Stimulated activated memory B cell treated with anti-CD40 and anti-IgM and Interleukin-4, amounts not matched to agents 10 μg/mL and 1 μg/mL and 100 μg/mL, for 72 hours (primary cell): ENCODE results near the gene RGS7BP.
"Not testable (repeated sequence)": the region's sequence is repeated elsewhere in the genome, so short reads cannot be mapped to it uniquely, and the experiment has no call there.

Source experiments
- ATAC-seq: fragments of 150-1000 bp; cut with Tn5 transposase; 2 replicates; pipeline ENCODE4 v1.10.0; 2021
- H3K27ac Mint-ChIP-seq: one replicate; pipeline ENCODE4 v1.8.0; 2022; ENCODE audit warnings: mild to moderate bottlenecking, mixed read lengths
- H3K27me3 Mint-ChIP-seq: one replicate; pipeline ENCODE4 v1.8.0; 2022; ENCODE audit warnings: mixed read lengths
- H3K36me3 Mint-ChIP-seq: one replicate; pipeline ENCODE4 v1.8.0; 2022; ENCODE audit warnings: mixed read lengths
- H3K4me1 Mint-ChIP-seq: one replicate; pipeline ENCODE4 v1.8.0; 2022; ENCODE audit warnings: mixed read lengths
- H3K4me3 Mint-ChIP-seq: one replicate; pipeline ENCODE4 v1.8.0; 2022; ENCODE audit warnings: mild to moderate bottlenecking, moderate library complexity, mixed read lengths
- H3K9me3 Mint-ChIP-seq: one replicate; pipeline ENCODE4 v1.8.0; 2022; ENCODE audit warnings: mixed read lengths

The RGS7BP gene

GRCh38 chr5:64519263-64519662 is 13.4 kb downstream of the RGS7BP start:
- Mint-ChIP-seq H3K27ac (no peak overlapping the region), H3K27me3 (no peaks in the 10 kb centered on the region), H3K9me3 (no peaks in the 10 kb centered on the region), H3K4me3 (no peak overlapping the region), H3K4me1 (no peaks in the 10 kb centered on the region), H3K36me3 (no peaks in the 10 kb centered on the region)
- ATAC-seq: no peak

GRCh38 chr5:64526734-64527439 is 21.1 kb downstream of the RGS7BP start:
- no peaks in the 10 kb centered on the region for H3K9me3 Mint-ChIP-seq
- H3K27me3 Mint-ChIP-seq: no peaks in the 10 kb centered on the region
- H3K4me1 Mint-ChIP-seq: no peaks in the 10 kb centered on the region
- H3K27ac Mint-ChIP-seq: no peak overlapping the region
- no peak for ATAC-seq
- H3K4me3 Mint-ChIP-seq: no peak overlapping the region
- H3K36me3 Mint-ChIP-seq: no peaks in the 10 kb centered on the region

- no peak overlapping the region for H3K27ac Mint-ChIP-seq
- H3K4me3 Mint-ChIP-seq: no peak overlapping the region
- H3K9me3 Mint-ChIP-seq: no peaks in the 10 kb centered on the region
- no peak for ATAC-seq
- H3K36me3 Mint-ChIP-seq: no peaks in the 10 kb centered on the region
- H3K27me3 Mint-ChIP-seq: no peaks in the 10 kb centered on the region
- H3K4me1 Mint-ChIP-seq: no peaks in the 10 kb centered on the region
These were observed 24.3 kb downstream of the RGS7BP start for GRCh38 chr5:64530076-64530475.

DNA sequence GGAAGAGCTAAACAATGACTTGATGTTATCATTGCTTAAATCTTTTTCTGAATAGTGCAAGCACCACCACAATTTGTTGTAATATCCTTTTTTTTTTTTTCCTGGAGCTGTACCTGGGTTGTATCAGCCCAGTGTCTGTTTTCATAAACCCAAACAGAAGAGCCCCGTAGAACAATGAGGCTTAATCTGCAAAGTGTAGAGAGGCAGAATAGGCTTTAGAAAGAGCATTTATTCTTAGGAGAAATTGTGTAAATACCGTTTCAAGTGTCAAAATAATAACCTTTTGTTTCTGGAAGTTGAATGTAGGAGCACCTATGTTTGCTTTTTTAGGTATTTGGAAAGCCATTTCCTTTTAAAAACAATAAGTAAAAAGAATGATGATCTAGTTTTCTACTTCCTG is 26.4 kb downstream of the RGS7BP start:
- no peak for ATAC-seq
- Mint-ChIP-seq H3K36me3 (no peaks in the 10 kb centered on the region), H3K27me3 (no peaks in the 10 kb centered on the region), H3K9me3 (no peaks in the 10 kb centered on the region), H3K4me3 (no peak overlapping the region), H3K4me1 (no peaks in the 10 kb centered on the region), H3K27ac (no peak overlapping the region)

DNA sequence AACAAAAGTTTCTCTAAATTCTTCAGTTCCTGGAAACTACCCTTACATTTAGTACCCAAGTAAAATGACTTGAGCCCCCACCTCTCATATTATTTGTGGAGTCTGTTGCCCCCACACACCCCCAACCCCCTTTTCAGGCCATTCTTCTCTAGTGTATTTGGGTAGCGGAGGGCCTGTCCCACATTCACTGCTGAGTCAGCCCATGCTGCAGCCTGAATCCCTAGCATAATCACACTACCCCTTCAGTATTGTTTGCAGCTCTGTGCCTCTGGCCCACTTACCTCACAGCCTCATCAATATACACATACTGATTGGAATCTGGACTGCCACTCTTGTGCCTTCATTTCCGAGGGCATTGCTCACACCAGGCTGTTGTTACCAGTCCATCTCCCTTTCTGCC is 26.8 kb downstream of the RGS7BP start:
- Mint-ChIP-seq H3K9me3 (no peaks in the 10 kb centered on the region), H3K27me3 (no peaks in the 10 kb centered on the region), H3K4me1 (no peaks in the 10 kb centered on the region), H3K36me3 (no peaks in the 10 kb centered on the region), H3K27ac (no peak overlapping the region), H3K4me3 (no peak overlapping the region)
- ATAC-seq: no peak

- no peak for ATAC-seq
- Mint-ChIP-seq H3K27me3 (no peaks in the 10 kb centered on the region), H3K4me1 (no peaks in the 10 kb centered on the region), H3K4me3 (no peak overlapping the region), H3K36me3 (no peaks in the 10 kb centered on the region), H3K27ac (no peak overlapping the region), H3K9me3 (no peaks in the 10 kb centered on the region)
These were observed 28.2 kb downstream of the RGS7BP start for GRCh38 chr5:64534033-64534432.

GRCh38 chr5:64557911-64558310 is 52.1 kb downstream of the RGS7BP start:
- Mint-ChIP-seq H3K4me3 (no peak overlapping the region), H3K4me1 (no peaks in the 10 kb centered on the region), H3K27me3 (no peaks in the 10 kb centered on the region), H3K9me3 (peaks cover 6% of the 10 kb centered on the region), H3K36me3 (no peaks in the 10 kb centered on the region), H3K27ac (no peak overlapping the region)
- no peak for ATAC-seq

GRCh38 chr5:64558641-64559040 is 52.8 kb downstream of the RGS7BP start:
- not testable (repeated sequence) for H3K27ac Mint-ChIP-seq, H3K4me1 Mint-ChIP-seq, H3K27me3 Mint-ChIP-seq, H3K36me3 Mint-ChIP-seq, H3K9me3 Mint-ChIP-seq, H3K4me3 Mint-ChIP-seq, ATAC-seq

DNA sequence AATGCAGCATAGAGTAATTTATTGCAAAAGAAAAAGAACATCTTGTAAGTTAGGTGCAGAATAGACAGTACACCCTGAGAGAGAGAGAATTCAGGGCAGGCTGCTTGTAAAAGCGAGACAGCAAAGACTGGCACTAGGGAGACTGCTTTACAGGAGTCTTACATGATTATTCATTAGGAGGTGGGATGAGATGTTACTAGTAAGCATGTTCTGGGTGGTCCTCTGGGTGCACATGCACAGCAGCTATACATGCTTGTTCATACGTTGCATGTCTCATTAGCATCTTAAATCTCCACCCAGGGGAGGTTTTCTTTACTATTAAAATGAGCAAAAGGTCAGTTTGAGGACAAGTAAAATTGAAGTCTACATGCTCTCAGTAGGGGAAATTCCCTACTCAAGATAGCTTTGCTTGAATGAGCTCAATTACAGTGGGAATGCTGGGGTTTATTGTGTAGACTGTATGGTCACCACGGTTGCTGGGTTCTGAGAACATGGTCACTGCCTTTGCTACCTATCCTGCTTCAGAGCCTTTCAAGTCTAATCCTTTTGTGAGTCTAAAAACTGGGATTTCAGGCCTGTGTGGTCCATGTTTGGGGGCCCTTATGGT is 60.6 kb downstream of the RGS7BP start:
- Mint-ChIP-seq H3K27me3 (no peaks in the 10 kb centered on the region), H3K36me3 (no peaks in the 10 kb centered on the region), H3K4me1 (no peaks in the 10 kb centered on the region), H3K9me3 (no peaks in the 10 kb centered on the region), H3K4me3 (no peak overlapping the region), H3K27ac (no peak overlapping the region)
- no peak for ATAC-seq

GRCh38 chr5:64569858-64570257 is 64.0 kb downstream of the RGS7BP start:
- Mint-ChIP-seq H3K27ac (no peak overlapping the region), H3K4me3 (no peak overlapping the region), H3K4me1 (no peaks in the 10 kb centered on the region), H3K36me3 (no peaks in the 10 kb centered on the region), H3K27me3 (no peaks in the 10 kb centered on the region), H3K9me3 (peaks cover 3% of the 10 kb centered on the region)
- ATAC-seq: no peak

DNA sequence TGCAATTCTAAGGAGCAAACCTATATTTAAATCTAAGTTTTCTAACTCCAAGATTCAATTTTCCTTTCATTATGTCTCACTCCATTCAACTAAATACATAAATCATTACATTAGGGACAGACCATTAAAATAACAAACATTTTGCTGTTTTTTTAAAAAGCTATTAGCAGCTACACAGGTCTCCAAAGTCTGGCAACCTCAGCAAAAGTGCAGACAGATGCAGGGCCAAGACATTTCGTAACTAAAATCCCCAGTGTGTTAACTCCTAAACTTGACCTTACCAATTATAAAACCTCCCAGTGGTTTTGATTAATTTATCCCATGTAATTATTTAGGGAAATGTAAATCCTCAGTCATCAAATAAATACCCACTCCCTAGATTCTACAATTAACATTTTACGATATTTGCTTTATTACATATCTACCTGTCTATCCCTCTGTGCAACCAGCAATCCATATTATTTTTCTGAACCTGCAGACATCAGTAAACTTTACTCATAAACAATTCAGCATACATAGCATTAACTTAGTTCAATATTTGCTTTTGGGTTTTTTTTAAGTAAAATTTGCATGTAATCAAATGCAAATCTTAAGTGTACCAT is 64.7 kb downstream of the RGS7BP start:
- peaks cover 3% of the 10 kb centered on the region for H3K9me3 Mint-ChIP-seq
- no peaks in the 10 kb centered on the region for H3K36me3 Mint-ChIP-seq
- ATAC-seq: no peak
- H3K4me1 Mint-ChIP-seq: no peaks in the 10 kb centered on the region
- no peaks in the 10 kb centered on the region for H3K27me3 Mint-ChIP-seq
- H3K4me3 Mint-ChIP-seq: no peak overlapping the region
- H3K27ac Mint-ChIP-seq: no peak overlapping the region

DNA sequence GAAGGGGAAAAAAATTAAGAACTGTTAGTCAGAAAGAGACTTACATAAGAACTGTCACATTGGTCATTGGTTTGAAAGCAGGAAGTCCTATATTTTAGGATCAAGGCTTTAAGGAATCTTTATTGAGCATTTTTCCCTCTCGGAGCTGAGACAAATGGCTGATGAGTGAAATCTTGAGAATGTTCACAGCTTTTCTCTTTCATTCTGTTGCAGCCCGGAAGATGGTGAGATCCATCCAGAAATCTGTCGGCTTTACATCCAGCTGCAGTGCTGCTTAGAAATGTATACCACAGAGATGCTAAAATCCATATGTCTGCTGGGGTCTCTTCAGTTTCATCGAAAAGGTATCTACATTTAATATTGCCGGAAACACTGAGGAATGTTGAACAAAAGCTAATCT is 69.7 kb downstream of the RGS7BP start:
- Mint-ChIP-seq H3K36me3 (no peaks in the 10 kb centered on the region), H3K4me1 (no peaks in the 10 kb centered on the region), H3K9me3 (peaks cover 3% of the 10 kb centered on the region), H3K4me3 (no peak overlapping the region), H3K27ac (no peak overlapping the region), H3K27me3 (peaks cover 32% of the 10 kb centered on the region)
- ATAC-seq: no peak

- Mint-ChIP-seq H3K36me3 (no peaks in the 10 kb centered on the region), H3K4me3 (no peak overlapping the region), H3K9me3 (peaks cover 3% of the 10 kb centered on the region), H3K4me1 (no peaks in the 10 kb centered on the region), H3K27me3 (peaks cover 32% of the 10 kb centered on the region), H3K27ac (no peak overlapping the region)
- ATAC-seq: no peak
These were observed 70.4 kb downstream of the RGS7BP start for GRCh38 chr5:64576250-64576649.

DNA sequence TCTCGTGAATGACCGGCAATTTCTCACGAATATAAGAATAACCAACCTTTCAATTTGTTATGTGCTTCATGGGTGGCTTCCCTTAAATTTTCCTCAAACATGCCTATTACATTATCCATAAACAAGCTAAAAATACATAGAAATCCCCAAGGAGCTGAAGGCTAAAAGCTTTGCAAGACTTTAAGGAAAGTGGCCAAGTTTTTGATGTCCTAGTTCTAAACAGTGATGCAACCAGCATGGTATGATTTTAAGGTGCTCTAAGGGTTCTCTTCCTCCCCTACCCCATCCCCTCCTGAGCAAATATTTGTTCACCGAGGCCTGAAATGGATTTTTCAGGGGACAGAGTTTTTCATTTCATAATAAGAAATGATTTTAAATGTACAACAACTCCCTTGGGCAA is 79.8 kb downstream of the RGS7BP start:
- ATAC-seq: no peak
- Mint-ChIP-seq H3K36me3 (no peaks in the 10 kb centered on the region), H3K9me3 (no peaks in the 10 kb centered on the region), H3K27ac (no peak overlapping the region), H3K4me1 (no peaks in the 10 kb centered on the region), H3K4me3 (no peak overlapping the region), H3K27me3 (peaks cover 31% of the 10 kb centered on the region)

- no peak overlapping the region for H3K4me3 Mint-ChIP-seq
- no peaks in the 10 kb centered on the region for H3K4me1 Mint-ChIP-seq
- H3K27me3 Mint-ChIP-seq: peaks cover 31% of the 10 kb centered on the region
- H3K9me3 Mint-ChIP-seq: no peaks in the 10 kb centered on the region
- no peak for ATAC-seq
- no peaks in the 10 kb centered on the region for H3K36me3 Mint-ChIP-seq
- H3K27ac Mint-ChIP-seq: no peak overlapping the region
These were observed 81.6 kb downstream of the RGS7BP start for GRCh38 chr5:64587370-64587769.

- Mint-ChIP-seq H3K27ac (no peak overlapping the region), H3K27me3 (peaks cover 15% of the 10 kb centered on the region), H3K36me3 (no peaks in the 10 kb centered on the region), H3K4me1 (no peaks in the 10 kb centered on the region), H3K4me3 (no peak overlapping the region), H3K9me3 (no peaks in the 10 kb centered on the region)
- no peak for ATAC-seq
These were observed 87.0 kb downstream of the RGS7BP start for GRCh38 chr5:64592730-64593341.
